PC-9 (cell line): ENCODE results near the gene FUT9.

Source experiments
- EZH2 ChIP-seq: fragments of 200-600 bp; sonication (generic); IDR thresholded peaks from 2 replicates; pipeline ENCODE4 v1.8.0; 2017; ENCODE audit warnings: antibody characterized with exemption, low read depth
- TF ChIP-seq, protein P1 (sequence below): fragments of 200-600 bp; sonication (generic); conservative IDR thresholded peaks from 2 replicates; pipeline ENCODE4 v1.6.1; 2017; ENCODE audit warnings: mixed run types, antibody characterized with exemption, mild to moderate bottlenecking, moderate library complexity

DNA sequence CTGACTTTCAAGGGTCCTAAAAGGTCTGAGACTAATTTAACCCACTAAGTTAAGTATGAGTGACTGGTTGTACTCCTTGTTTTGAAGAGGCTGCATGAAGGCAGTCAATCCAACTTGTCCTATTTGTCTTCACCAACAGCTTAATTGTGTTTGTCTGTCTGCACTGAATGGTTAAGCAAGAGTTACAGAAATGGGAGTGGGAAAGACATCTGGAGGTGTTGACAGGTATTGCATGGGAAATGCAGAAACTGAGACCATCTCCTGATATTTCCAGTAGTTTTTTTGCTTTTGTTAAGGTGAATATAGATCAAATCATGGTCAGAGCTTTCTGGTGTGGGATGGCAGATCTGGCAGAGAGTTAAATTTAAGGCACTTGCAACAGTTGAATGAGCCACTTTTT, 6.5 kb downstream of the FUT9 start:
- TF ChIP-seq EZH2, result no peak
- TF ChIP-seq, protein P1, sequence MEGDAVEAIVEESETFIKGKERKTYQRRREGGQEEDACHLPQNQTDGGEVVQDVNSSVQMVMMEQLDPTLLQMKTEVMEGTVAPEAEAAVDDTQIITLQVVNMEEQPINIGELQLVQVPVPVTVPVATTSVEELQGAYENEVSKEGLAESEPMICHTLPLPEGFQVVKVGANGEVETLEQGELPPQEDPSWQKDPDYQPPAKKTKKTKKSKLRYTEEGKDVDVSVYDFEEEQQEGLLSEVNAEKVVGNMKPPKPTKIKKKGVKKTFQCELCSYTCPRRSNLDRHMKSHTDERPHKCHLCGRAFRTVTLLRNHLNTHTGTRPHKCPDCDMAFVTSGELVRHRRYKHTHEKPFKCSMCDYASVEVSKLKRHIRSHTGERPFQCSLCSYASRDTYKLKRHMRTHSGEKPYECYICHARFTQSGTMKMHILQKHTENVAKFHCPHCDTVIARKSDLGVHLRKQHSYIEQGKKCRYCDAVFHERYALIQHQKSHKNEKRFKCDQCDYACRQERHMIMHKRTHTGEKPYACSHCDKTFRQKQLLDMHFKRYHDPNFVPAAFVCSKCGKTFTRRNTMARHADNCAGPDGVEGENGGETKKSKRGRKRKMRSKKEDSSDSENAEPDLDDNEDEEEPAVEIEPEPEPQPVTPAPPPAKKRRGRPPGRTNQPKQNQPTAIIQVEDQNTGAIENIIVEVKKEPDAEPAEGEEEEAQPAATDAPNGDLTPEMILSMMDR, result 0 out of 2 replicates have a peak, but pooled peaks have one; percentile 19
